Tibial nerve (tissue), 3 donors: ENCODE data around the gene GGA2.

Source experiments
- POLR2A ChIP-seq, 2 donors: fragments of 450-650 bp; IDR thresholded peaks; one replicate each; pipeline ENCODE4 v1.6.1; 2017; ENCODE audit warnings: antibody characterized with exemption in 2 of 2, mild to moderate bottlenecking in 2 of 2, moderate library complexity in 2 of 2
- TF ChIP-seq, protein P1 (sequence below), 5 experiments: fragments of 200-600 bp in 3 of 5; fragments of 450-650 bp in 2 of 5; sonication (generic) in 3 of 5; IDR thresholded peaks; one replicate each; pipeline ENCODE4 v1.5.1; 2016 to 2019; ENCODE audit warnings: antibody characterized with exemption in 5 of 5, mild to moderate bottlenecking in 3 of 5, moderate library complexity in 2 of 5

DNA sequence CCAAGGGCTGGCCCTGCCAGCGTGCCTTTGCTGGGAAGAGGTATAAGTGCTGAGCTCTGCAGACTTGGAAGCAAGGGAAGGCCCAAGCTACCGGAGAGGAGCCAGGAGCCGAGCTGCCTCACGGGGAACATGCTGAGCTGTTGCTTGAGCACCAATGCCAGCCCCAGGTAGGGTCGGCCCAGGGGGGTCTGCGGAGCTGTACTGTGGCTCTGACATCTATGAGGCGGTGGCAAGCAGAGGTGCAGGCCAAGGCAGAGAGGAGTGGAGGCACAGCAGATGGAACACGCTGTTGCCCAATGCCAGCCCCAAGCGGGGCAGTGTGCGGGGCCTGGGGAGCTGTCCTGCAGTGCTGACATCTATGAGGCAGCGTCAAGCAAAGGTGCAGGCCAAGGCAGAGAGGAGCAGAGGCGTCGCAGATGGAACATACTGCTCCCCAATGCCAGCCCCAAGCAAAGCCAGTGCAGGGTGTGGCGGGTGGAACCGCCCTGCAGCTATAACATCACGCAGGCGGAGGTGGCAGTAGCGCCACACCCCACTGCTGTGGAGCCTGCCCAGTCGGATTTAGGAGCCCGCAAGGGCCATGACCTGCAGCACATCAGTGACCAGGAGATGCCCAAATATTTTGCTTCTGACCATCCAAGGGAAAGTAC, 10.0 kb downstream of the GGA2 start:
- TF ChIP-seq, protein P1, sequence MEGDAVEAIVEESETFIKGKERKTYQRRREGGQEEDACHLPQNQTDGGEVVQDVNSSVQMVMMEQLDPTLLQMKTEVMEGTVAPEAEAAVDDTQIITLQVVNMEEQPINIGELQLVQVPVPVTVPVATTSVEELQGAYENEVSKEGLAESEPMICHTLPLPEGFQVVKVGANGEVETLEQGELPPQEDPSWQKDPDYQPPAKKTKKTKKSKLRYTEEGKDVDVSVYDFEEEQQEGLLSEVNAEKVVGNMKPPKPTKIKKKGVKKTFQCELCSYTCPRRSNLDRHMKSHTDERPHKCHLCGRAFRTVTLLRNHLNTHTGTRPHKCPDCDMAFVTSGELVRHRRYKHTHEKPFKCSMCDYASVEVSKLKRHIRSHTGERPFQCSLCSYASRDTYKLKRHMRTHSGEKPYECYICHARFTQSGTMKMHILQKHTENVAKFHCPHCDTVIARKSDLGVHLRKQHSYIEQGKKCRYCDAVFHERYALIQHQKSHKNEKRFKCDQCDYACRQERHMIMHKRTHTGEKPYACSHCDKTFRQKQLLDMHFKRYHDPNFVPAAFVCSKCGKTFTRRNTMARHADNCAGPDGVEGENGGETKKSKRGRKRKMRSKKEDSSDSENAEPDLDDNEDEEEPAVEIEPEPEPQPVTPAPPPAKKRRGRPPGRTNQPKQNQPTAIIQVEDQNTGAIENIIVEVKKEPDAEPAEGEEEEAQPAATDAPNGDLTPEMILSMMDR (IDR thresholded peaks at IDR 0.05) = no peak
- no peak for TF ChIP-seq POLR2A (IDR thresholded peaks at IDR 0.05)
